ENCODE data around the gene RAD51B. TPM values are rescaled to one million over a fixed set of nuclear protein-coding genes. Genes with fewer than 3 reads are reported as not detected.
"Not testable (repeated sequence)": the region's sequence is repeated elsewhere in the genome, so short reads cannot be mapped to it uniquely, and the experiment has no call there.

Gene RAD51B
- total and polyA plus RNA-seq, 7 donors, result 2.4 to 24.4 (median 7.1) TPM

- no peak for DNase-seq
These were observed 163.4 kb downstream of the RAD51B start for GRCh38 chr14:67982711-67983608.

GRCh38 chr14:67984274-67984673 is 164.7 kb downstream of the RAD51B start:
- no peak overlapping the region for H3K27ac ChIP-seq
- no peaks in the 10 kb centered on the region for H3K36me3 ChIP-seq
- no peaks in the 10 kb centered on the region for H3K9me3 ChIP-seq
- no peak for DNase-seq
- TF ChIP-seq CTCF (IDR thresholded peaks at IDR 0.05), result no peak
- no peak for TF ChIP-seq EP300 (IDR thresholded peaks at IDR 0.05)
- no peak for TF ChIP-seq POLR2A (IDR thresholded peaks at IDR 0.05)
- TF ChIP-seq POLR2AphosphoS5 (IDR thresholded peaks at IDR 0.05), result no peak
- H3K4me1 ChIP-seq, result peaks cover 0 to 24% (median 15%) of the 10 kb centered on the region in 4 donors
- H3K27me3 ChIP-seq, result no peaks in the 10 kb centered on the region
- no peak overlapping the region for H3K4me3 ChIP-seq
- intact Hi-C loops (cut with DNase I), result no loop called here

More at GRCh38 chr14:67982711-67983608, 163.4 kb downstream of the RAD51B start:
- intact Hi-C loops (cut with DNase I), result no loop called here
- 87 to 89% methylated on average over 3 of the region's 3 CpGs for WGBS, 2 donors
- no peaks in the 10 kb centered on the region for H3K27me3 ChIP-seq
- H3K27ac ChIP-seq, result no peak overlapping the region
- H3K9me3 ChIP-seq, result no peaks in the 10 kb centered on the region
- peaks cover 0 to 31% (median 17%) of the 10 kb centered on the region in 4 donors for H3K4me1 ChIP-seq
- no peak overlapping the region for H3K4me3 ChIP-seq
- H3K36me3 ChIP-seq, result no peaks in the 10 kb centered on the region
- TF ChIP-seq EP300 (IDR thresholded peaks at IDR 0.05) (no peak), POLR2AphosphoS5 (IDR thresholded peaks at IDR 0.05) (no peak), CTCF (IDR thresholded peaks at IDR 0.05) (no peak), POLR2A (IDR thresholded peaks at IDR 0.05) (no peak)

- Histone ChIP-seq H3K36me3 (no peaks in the 10 kb centered on the region), H3K9me3 (no peaks in the 10 kb centered on the region), H3K27me3 (no peaks in the 10 kb centered on the region), H3K4me3 (no peak overlapping the region), H3K4me1 (peaks cover 0 to 28% (median 14%) of the 10 kb centered on the region in 4 donors), H3K27ac (peak overlapping the region in 3 of 4 donors; percentile 54 to 78 (median 70))
- intact Hi-C loops (cut with DNase I), result no loop called here
- WGBS, 2 donors, result 82 to 84% methylated on average over 6 of the region's 6 CpGs
- DNase-seq, result no peak
- TF ChIP-seq POLR2AphosphoS5 (IDR thresholded peaks at IDR 0.05) (no peak), CTCF (IDR thresholded peaks at IDR 0.05) (no peak), POLR2A (IDR thresholded peaks at IDR 0.05) (no peak), EP300 (IDR thresholded peaks at IDR 0.05) (no peak)
These were observed 166.7 kb downstream of the RAD51B start for GRCh38 chr14:67986131-67986841.

GRCh38 chr14:67987606-67988005 is 168.0 kb downstream of the RAD51B start:
- TF ChIP-seq CTCF (IDR thresholded peaks at IDR 0.05) (no peak), POLR2AphosphoS5 (IDR thresholded peaks at IDR 0.05) (peak in 2 of 4 donors; percentile 35 to 55), POLR2A (IDR thresholded peaks at IDR 0.05) (no peak)
- 46 to 58% methylated on average over 5 of the region's 5 CpGs for WGBS, 2 donors
- H3K9me3 ChIP-seq, result no peaks in the 10 kb centered on the region
- no peaks in the 10 kb centered on the region for H3K27me3 ChIP-seq
- peaks cover 0 to 28% (median 14%) of the 10 kb centered on the region in 4 donors for H3K4me1 ChIP-seq
- H3K4me3 ChIP-seq, result peak overlapping the region in 1 of 4 donors; percentile 3
- no peak for DNase-seq
- peak overlapping the region; percentile 54 to 78 (median 64) for H3K27ac ChIP-seq
- no peaks in the 10 kb centered on the region for H3K36me3 ChIP-seq
- intact Hi-C loops (cut with DNase I), result no loop called here

- H3K36me3 ChIP-seq; H3K9me3 ChIP-seq; intact Hi-C loops (cut with DNase I); DNase-seq; H3K27me3 ChIP-seq; H3K4me3 ChIP-seq: not testable (repeated sequence)
- peaks cover 0 to 28% (median 14%) of the 10 kb centered on the region in 4 donors for H3K4me1 ChIP-seq
- 89 to 93% methylated on average over 7 of the region's 7 CpGs for WGBS, 2 donors
- peak overlapping the region; percentile 54 to 78 (median 64) for H3K27ac ChIP-seq
These were observed 168.6 kb downstream of the RAD51B start for GRCh38 chr14:67988210-67988609.
